Psoas muscle (tissue), 8 donors: ENCODE measurements around the gene B4GALT1. TPM values are rescaled to one million over a fixed set of nuclear protein-coding genes. Genes with fewer than 3 reads are reported as not detected.

ENCODE experiments used
- ATAC-seq, 4 donors: fragments of 200-7000 bp; cut with Tn5 transposase; one replicate each; pipeline ENCODE4 v1.9.1; 2020; ENCODE audit warnings: moderate library complexity in 3 of 4, mild to moderate bottlenecking in 2 of 4
- DNase-seq, 2 donors: peaks; one replicate each; pipeline ENCODE4 v3.0.0-alpha.2; 2020
- H3K27ac ChIP-seq: fragments of 200-600 bp; one replicate; pipeline ENCODE4 v1.8.0; 2022
- H3K27me3 ChIP-seq, 3 donors: fragments of 200-600 bp in 1 of 3; one replicate each; pipeline versions ENCODE4 v1.6.1 to v1.8.0; 2013 to 2022; ENCODE audit warnings: low read length in 2 of 3, mild to moderate bottlenecking in 2 of 3, moderate library complexity in 1 of 3; ENCODE audit not compliant: insufficient read depth in 3 of 3
- H3K36me3 ChIP-seq, 2 donors: fragments of 200-600 bp in 1 of 2; one replicate each; pipeline versions ENCODE4 v1.6.1 to v1.8.0; 2013 to 2022; ENCODE audit warnings: low read depth in 1 of 2, mild to moderate bottlenecking in 1 of 2, moderate library complexity in 1 of 2; ENCODE audit not compliant: insufficient read depth in 1 of 2
- H3K4me1 ChIP-seq: fragments of 200-600 bp; one replicate; pipeline ENCODE4 v1.8.0; 2022
- H3K4me3 ChIP-seq: fragments of 200-600 bp; one replicate; pipeline ENCODE4 v1.8.0; 2022; ENCODE audit warnings: mild to moderate bottlenecking
- H3K9me3 ChIP-seq: fragments of 200-600 bp; one replicate; pipeline ENCODE4 v1.8.0; 2022
- WGBS, 3 donors: extraction: QIAGEN DNeasy Blood & Tissue Kit; methylation state at CpG; one replicate each; pipeline versions ENCODE4 v1.1.6 to v1.1.7; 2013; 5-methylcytosine and 5-hydroxymethylcytosine counted together
- intact Hi-C, 2 donors: fragments of 100-400 bp; cut with DNase I; formaldehyde crosslinking; loops; one replicate each; pipeline versions ENCODE4 v1.11.0 to v1.14.2; 2022
- polyA plus RNA-seq, 3 donors: library from polyadenylated mRNA; stranded (reverse); fragments of 200-250 nt; gene quantifications; one replicate each; pipeline ENCODE4 v1.2.3, GENCODE V29; 2013
- total RNA-seq, 4 donors: library from RNA; stranded (reverse); fragmentation: NEBNext Ultra II Directional in 2 of 4; extraction: Animal tissue kit (Norgen Biotek cat#: 25700) in 2 of 4; gene quantifications; one replicate each; pipeline versions ENCODE4 v1.2.1 to v1.2.4, GENCODE V29; 2021 to 2023
- TF ChIP-seq, protein P1 (sequence below): fragments of 200-600 bp; IDR thresholded peaks from one replicate; pipeline ENCODE4 v1.8.0; 2022; ENCODE audit warnings: antibody characterized with exemption
- donor health status: healthy with polysubstance abuse.
- donor health status: DM: no; HTN: no; CAD: no; lungs with moderate emphysema.
- donor health status: Bipolar disorder and iron deficiency.
- donor health status: healthy.
- donor health status: DM: yes; HTN: yes; CAD: no.
- donor health status: DM: no; HTN: no; CAD: no.
- donor health status: DM: no; HTN: no; CAD: no.
- donor health status: DM: yes; HTN: yes; CAD: no.

Gene B4GALT1
- total and polyA plus RNA-seq, 7 donors: 13.0 to 28.1 (median 22.3) TPM

DNA sequence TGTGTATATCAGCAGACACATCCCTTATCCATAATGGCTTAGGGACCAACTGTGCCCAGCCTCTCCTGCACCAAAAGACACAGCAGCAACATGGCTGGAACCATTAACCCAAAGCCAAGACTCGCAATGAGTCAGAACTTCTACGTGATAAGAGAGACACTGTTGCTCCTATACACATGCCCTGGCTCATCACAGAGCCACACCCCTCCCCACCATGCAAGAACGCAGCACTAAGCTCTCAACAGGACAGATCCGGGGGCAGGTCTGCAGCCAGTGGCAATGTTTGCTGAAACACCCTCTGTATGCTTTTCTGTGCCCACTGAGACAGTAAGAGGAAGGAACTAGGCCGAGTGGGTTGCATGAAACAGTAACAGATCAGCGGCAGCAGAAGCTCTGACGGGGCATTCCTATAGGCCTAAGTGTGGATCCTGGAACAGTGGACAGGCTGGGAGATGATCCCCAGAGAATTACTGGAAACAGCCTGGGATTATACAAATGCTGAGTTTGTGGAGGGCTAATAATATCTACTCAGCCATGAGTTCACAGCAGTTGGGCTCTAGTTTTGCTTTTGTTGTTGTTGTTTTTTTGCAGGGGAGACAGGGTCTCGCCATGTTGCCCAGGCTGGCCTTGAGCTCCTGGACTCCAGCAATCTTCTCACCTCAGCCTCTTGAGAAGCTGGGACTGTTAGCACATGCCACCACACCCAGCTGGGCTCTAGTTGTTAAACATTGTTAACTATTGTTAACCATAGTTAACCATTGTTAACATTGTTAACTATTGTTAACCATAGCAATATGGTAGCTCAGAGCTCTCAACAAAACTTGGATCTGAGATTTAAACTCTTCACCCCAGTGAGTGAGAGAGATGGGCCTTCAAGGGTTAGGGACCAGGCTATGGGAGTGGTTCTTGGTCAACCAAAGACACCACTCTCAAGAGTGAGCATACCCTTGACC lies 41.0 kb downstream of the B4GALT1 start:
- 75 to 83% (median 75%) methylated on average over 8 of the region's 8 CpGs for WGBS, 3 donors
- DNase-seq (no peak), ATAC-seq (peak in 1 of 4 donors; percentile 41)
- H3K4me3 ChIP-seq: no peak overlapping the region
- no peak overlapping the region for H3K27ac ChIP-seq
- H3K9me3 ChIP-seq: no peaks in the 10 kb centered on the region
- TF ChIP-seq, protein P1, sequence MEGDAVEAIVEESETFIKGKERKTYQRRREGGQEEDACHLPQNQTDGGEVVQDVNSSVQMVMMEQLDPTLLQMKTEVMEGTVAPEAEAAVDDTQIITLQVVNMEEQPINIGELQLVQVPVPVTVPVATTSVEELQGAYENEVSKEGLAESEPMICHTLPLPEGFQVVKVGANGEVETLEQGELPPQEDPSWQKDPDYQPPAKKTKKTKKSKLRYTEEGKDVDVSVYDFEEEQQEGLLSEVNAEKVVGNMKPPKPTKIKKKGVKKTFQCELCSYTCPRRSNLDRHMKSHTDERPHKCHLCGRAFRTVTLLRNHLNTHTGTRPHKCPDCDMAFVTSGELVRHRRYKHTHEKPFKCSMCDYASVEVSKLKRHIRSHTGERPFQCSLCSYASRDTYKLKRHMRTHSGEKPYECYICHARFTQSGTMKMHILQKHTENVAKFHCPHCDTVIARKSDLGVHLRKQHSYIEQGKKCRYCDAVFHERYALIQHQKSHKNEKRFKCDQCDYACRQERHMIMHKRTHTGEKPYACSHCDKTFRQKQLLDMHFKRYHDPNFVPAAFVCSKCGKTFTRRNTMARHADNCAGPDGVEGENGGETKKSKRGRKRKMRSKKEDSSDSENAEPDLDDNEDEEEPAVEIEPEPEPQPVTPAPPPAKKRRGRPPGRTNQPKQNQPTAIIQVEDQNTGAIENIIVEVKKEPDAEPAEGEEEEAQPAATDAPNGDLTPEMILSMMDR: no peak
- H3K4me1 ChIP-seq: peaks cover 26% of the 10 kb centered on the region
- H3K27me3 ChIP-seq: no peaks in the 10 kb centered on the region
- peaks cover 0 to 37% of the 10 kb centered on the region in 2 donors for H3K36me3 ChIP-seq
- intact Hi-C loops: loop anchor here in 1 of 2 donors (5.0 kb wide), 2 partner anchors 36 to 44 kb away; no protein-coding TSS in a partner anchor

DNA sequence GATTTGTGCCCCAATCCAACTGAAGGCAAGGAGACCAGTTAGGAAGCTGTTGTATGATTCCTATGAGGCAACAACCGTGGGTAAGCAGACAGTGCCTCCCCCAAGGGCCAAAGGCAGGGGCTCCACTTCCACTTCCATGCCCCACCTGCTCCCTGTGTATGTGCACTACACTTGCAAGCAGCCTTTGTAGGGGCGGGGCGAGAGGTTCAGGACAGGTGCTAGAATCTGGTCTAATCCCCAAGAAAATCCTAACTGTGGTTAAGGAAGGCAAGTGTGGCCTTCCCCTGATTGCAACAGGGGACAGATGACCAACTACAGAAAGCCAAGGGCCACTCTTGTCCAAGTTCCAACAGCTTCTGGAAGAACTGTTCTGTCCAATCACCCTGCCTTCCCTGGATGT lies 41.7 kb downstream of the B4GALT1 start:
- Histone ChIP-seq H3K36me3 (peaks cover 0 to 37% of the 10 kb centered on the region in 2 donors), H3K4me3 (no peak overlapping the region), H3K27ac (peak overlapping the region; percentile 23), H3K27me3 (no peaks in the 10 kb centered on the region), H3K9me3 (no peaks in the 10 kb centered on the region), H3K4me1 (peaks cover 19% of the 10 kb centered on the region)
- TF ChIP-seq, protein P1: no peak
- intact Hi-C loops: loop anchor here in 1 of 2 donors (5.0 kb wide), 2 partner anchors 37 to 43 kb away; no protein-coding TSS in a partner anchor
- 73 to 79% (median 76%) methylated on average over 3 of the region's 3 CpGs for WGBS, 3 donors
- ATAC-seq (peak in 1 of 4 donors; percentile 22), DNase-seq (no peak)

DNA sequence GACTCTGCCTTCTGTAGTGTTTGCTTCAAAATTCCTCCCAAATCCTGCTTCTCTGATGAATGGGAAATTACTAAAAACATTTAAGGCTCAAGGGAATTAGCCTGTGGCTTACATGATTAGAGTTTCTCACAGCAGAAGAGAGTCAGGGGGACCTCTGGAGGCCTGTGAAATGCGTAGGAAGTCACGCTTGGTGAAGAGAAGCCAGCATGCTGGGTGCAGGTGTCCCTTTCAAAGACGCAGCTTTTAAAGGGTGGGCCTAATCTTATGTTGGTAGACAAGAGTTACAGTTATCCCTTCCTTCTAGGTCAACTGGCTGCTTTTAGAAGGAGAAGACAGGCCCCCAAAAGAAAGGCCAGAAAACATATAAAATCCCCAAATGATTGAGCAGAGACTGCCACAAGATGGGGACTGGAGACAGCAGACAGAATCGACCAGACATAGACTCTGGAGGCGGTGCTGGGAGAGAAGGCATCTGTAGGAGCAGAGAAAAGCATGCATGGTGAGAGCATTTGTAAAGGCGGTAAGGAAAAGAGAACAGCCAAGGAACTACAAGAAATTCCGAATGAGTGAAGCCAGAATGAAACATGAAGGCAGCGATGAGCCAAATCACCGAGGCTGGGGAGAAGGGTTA lies 42.3 kb downstream of the B4GALT1 start:
- Histone ChIP-seq H3K4me1 (peaks cover 13% of the 10 kb centered on the region), H3K9me3 (no peaks in the 10 kb centered on the region), H3K4me3 (no peak overlapping the region), H3K36me3 (peaks cover 0 to 43% of the 10 kb centered on the region in 2 donors), H3K27me3 (no peaks in the 10 kb centered on the region), H3K27ac (peak overlapping the region; percentile 23)
- intact Hi-C loops: loop anchor here in 1 of 2 donors (5.0 kb wide), 2 partner anchors 37 to 43 kb away; no protein-coding TSS in a partner anchor
- 71 to 79% (median 72%) methylated on average over 9 of the region's 9 CpGs for WGBS, 3 donors
- ATAC-seq (no peak), DNase-seq (no peak)
- TF ChIP-seq, protein P1: no peak

DNA sequence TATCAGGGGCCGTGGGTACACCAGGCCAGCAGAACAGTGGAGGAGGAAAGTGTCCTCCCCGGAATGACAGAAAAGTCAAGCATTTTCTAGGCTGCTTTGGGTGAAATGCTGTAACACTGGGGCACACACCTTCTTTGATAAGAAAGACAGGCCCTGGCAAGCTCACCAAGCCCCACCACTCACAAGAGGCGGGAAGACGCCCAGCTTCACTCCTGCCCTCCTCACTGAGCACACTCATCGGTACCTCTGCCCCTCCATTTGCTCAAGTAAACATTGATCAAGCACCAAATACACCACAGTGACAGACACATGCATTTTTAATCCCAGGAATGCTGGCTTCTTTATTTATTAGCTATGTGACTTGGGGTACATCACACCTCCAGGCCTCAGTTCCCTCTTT lies 43.1 kb downstream of the B4GALT1 start:
- Histone ChIP-seq H3K27ac (no peak overlapping the region), H3K4me1 (peaks cover 13% of the 10 kb centered on the region), H3K9me3 (no peaks in the 10 kb centered on the region), H3K27me3 (no peaks in the 10 kb centered on the region), H3K36me3 (peaks cover 0 to 48% of the 10 kb centered on the region in 2 donors), H3K4me3 (no peak overlapping the region)
- TF ChIP-seq, protein P1: no peak
- DNase-seq (no peak), ATAC-seq (no peak)
- intact Hi-C loops: no loop called here
- 92 to 96% (median 94%) methylated on average over 5 of the region's 5 CpGs for WGBS, 3 donors
